GM21381 (cell line): ENCODE results near the gene WDFY1.
A peak's percentile ranks its signal among the peaks of the same experiment; 100 is the strongest.

Experiments used
- ATAC-seq: cut with Tn5 transposase; IDR thresholded peaks from one replicate; pipeline ENCODE4 v1.9.1; 2021; ENCODE audit warnings: mild to moderate bottlenecking, moderate library complexity; ENCODE audit not compliant: unreplicated experiment

Gene WDFY1, protein sequence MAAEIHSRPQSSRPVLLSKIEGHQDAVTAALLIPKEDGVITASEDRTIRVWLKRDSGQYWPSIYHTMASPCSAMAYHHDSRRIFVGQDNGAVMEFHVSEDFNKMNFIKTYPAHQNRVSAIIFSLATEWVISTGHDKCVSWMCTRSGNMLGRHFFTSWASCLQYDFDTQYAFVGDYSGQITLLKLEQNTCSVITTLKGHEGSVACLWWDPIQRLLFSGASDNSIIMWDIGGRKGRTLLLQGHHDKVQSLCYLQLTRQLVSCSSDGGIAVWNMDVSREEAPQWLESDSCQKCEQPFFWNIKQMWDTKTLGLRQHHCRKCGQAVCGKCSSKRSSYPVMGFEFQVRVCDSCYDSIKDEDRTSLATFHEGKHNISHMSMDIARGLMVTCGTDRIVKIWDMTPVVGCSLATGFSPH

GRCh38 chr2:223944703-223945531, at the start of gene WDFY1:
Gene WDFY1, minus strand, starts transcription at chr2:223945335. Its CDS starts 51 bp downstream, at chr2:223945284.
- peak; percentile 69 for ATAC-seq

- ATAC-seq, result no peak
Measured at GRCh38 chr2:223994562-223995162, 49.5 kb upstream of the WDFY1 start.

- peak; percentile 71 for ATAC-seq
Measured at GRCh38 chr2:223993634-223994232, 48.6 kb upstream of the WDFY1 start.

GRCh38 chr2:223991611-223992010, 46.5 kb upstream of the WDFY1 start:
- no peak for ATAC-seq

DNA sequence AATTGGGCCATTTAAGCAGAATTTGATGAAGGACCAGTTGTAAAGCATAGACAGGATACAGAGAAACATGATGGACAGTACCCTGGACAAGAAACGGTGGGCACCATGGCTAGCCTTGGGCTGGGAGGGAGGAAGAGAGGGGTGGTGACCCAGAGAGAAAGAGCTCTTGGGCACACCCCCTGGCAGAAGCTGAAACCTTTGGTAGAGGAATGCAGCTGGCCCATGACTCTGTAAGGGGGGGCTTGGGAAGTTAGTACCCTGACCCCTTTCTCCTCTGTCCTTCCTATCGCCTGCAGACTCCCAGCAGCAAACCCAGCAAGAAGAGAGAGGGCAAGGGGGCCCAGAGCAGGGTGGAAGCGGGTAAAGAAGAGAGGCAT, 44.7 kb upstream of the WDFY1 start:
- no peak for ATAC-seq

- ATAC-seq, result no peak
Measured at GRCh38 chr2:223989206-223989855, 44.2 kb upstream of the WDFY1 start.

DNA sequence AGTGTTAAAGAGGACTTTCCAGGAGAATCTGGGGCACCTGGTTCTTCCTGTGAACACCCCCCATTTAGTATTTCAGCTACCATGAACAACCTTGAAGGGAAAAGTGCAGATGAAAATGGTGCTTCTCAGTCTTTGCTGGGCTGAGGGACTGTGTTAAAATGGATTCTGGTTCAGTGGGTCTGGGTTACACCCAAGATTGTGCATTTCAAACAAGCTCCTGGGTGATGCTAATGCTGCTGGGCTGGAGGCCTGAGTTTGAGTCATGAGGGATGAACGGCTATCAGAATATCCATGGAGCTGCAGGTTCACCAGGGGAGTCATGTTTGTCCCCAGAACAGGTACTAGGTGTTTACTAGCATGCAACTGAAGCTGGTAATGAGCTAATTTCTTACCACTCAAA, 36.1 kb upstream of the WDFY1 start:
- ATAC-seq, result no peak

- ATAC-seq, result no peak
Measured at GRCh38 chr2:223980803-223981202, 35.7 kb upstream of the WDFY1 start.

GRCh38 chr2:223980397-223980735, 35.2 kb upstream of the WDFY1 start:
- ATAC-seq, result no peak

- ATAC-seq, result no peak
Measured at GRCh38 chr2:223979730-223980396, 34.7 kb upstream of the WDFY1 start.

DNA sequence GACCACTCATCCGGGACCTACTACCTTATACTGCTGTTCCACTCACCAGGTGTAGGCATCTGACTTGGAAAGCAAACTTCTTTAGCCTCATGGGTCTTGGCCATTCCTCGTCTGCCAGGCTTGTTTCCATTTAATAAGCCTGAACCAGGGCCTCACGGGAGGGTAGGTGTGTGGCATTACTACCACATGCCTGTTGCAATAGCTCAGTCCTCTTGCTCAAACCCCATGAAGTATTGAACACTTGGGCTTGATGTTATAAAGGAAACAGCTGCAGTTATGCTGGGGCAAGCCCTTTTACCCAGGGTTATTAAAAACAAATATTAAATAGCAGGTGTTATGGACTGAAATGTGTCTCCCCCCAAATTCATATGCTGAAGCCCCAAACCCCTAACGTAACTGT, 33.3 kb upstream of the WDFY1 start:
- ATAC-seq, result no peak

GRCh38 chr2:223976635-223977226, 31.6 kb upstream of the WDFY1 start:
- ATAC-seq, result no peak

GRCh38 chr2:223973606-223974005, 28.5 kb upstream of the WDFY1 start:
- no peak for ATAC-seq

DNA sequence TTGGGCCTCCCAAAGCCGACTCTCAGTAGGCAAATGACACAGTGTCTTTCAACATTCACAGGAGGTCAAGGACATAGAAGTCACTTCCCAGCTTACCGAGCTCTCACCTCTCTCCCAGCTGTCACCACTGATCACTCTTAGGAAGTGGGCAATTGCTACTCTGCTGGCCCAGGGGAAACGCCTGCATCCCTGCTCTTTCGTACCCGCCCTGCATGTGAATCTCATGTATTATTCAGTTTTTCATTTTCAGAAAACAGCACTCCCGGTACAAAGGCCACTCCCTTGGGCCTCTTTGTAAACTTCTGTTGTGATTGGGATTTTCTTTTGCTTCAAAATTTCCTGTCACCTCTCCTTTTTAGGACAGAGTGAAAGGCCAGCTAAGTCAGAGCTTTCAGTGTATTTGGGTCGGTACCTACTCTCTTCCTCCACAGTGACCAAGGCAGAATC, 27.5 kb upstream of the WDFY1 start:
- no peak for ATAC-seq

DNA sequence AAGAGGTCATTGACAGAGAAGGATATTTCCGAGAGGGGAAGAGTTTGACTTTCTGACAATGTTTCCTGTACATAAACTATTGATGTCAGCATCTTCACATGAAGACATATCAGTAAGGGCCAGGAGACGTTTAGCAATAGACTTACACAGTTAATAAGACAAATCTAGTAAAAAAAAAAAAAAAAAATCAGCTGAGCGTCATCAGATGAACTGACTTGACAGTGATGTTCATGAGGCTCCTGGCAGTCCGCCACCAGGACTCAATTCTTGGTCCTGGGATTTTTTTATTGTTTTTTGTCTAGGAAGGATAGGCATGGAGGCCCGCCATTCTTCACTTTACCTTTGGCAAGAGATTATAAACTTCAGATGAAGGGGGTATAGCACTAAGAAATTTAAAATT, 26.6 kb upstream of the WDFY1 start:
- ATAC-seq, result no peak

DNA sequence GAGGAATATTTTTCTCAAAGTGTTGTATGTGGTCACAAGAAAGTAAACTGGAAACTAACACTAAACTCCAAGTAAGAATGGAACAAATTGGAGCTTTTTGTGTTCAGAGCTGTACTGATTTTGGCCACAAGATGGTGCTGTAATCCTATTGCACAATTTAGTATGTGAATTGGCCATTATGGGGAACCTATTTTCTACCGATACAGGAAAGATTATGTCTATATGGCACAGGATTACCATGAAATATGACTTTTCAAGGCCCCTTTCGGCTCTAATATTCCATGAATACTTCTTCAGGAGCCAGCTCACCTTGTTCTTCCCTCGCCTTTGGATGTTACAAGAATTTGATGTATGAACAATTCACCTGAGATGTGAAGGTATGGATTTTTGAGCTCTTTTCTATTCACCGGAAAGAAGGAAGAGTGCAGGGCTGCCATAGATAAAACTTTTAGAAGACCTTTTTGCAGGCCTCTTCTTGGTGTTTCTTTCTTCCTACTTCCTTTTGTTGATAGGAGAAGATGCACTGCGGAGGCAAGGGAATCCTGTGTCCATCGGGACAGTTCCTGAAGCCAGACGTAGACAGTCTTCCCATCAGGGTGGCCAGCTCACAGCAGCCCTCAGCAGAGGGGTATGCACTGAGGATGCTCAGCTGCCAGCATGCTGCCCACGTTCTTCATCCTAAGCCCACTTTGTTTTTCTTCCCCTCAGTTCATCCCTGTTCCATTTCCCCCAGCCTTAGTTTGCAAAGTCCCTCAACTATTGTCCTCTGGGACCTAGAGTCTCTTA, 25.4 kb upstream of the WDFY1 start:
- ATAC-seq, result peak; percentile 48

DNA sequence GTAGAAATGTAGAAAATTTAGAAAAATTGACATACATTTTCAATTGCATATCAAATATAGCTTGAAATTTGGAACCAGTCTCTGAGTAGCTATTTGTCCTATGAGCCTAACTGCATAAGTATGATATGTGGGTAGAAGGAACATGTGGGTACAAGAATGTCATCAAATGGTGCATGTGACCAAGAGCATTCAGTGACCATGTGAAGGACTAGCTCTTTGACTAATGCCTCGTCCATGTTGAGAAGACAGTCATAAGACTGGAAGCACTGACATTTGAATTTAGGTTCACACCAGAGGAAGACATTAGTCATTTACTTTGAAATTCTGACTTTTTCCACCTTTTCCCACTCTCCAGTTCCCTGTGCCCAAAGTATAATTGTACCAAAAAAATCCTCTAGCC, 24.7 kb upstream of the WDFY1 start:
- peak; percentile 19 for ATAC-seq

DNA sequence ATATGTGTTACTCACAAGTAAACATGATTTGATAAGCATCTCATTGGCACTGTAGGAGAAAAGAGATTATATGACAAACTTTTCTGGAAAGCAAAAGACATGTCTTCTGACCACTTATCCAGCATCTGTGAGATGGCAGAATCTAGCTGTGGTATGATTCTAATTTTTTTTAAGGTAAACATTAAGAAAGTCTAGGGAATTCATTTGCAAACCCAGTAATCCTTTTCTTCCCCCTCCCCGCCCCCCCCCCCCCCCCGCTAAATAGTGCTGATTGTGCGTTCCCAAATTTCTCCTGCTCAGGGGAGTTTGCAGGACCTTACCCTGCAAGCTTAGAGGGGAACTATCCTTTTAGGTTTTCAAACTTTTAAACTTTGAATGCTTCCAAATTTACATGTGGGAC, 24.2 kb upstream of the WDFY1 start:
- ATAC-seq, result no peak

DNA sequence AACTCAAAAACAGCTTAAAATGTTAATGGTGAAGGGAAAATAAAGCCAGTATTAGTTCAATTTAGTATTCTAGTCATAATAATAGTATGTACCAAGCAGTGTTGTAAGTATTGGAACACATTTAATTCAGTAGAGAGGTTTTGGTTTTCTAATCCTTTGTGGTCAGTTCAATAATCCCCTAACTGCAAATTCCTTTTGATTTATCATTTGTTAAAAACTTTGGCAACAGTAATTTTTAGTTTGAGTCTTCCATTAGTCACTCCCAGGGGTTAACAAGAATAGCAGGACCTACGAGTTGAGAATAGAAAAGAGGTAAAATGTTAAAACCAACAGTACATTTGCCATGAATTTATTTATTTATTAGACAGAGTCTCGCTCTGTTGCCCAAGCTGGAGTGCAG, 22.8 kb upstream of the WDFY1 start:
- ATAC-seq, result no peak
